Glutamatergic neuron (in vitro differentiated cells): Measurements from ENCODE around the gene CDH20. TPM values are rescaled to one million over a fixed set of nuclear protein-coding genes. Genes with fewer than 3 reads are reported as not detected.

ENCODE experiments used
- DNase-seq: peaks from one replicate; pipeline ENCODE4 v3.0.0; 2022
- H3K27ac Mint-ChIP-seq: one replicate; pipeline ENCODE4 v1.8.0; 2020; ENCODE audit warnings: mild to moderate bottlenecking, mixed read lengths, inconsistent platforms; ENCODE audit not compliant: unreplicated experiment
- H3K27me3 Mint-ChIP-seq: one replicate; pipeline ENCODE4 v1.8.0; 2020; ENCODE audit warnings: mild to moderate bottlenecking, moderate library complexity, mixed read lengths, inconsistent platforms; ENCODE audit not compliant: unreplicated experiment
- H3K36me3 Mint-ChIP-seq: one replicate; pipeline ENCODE4 v1.8.0; 2020; ENCODE audit warnings: mild to moderate bottlenecking, mixed read lengths, inconsistent platforms; ENCODE audit not compliant: unreplicated experiment
- H3K4me1 Mint-ChIP-seq: one replicate; pipeline ENCODE4 v1.8.0; 2020; ENCODE audit warnings: mild to moderate bottlenecking, low read depth, mixed read lengths, inconsistent platforms; ENCODE audit not compliant: unreplicated experiment
- H3K4me3 Mint-ChIP-seq: one replicate; pipeline ENCODE4 v1.8.0; 2020; ENCODE audit warnings: mild to moderate bottlenecking, mixed read lengths, inconsistent platforms; ENCODE audit not compliant: unreplicated experiment
- H3K9me3 Mint-ChIP-seq: one replicate; pipeline ENCODE4 v1.8.0; 2020; ENCODE audit warnings: mild to moderate bottlenecking, moderate library complexity, mixed read lengths, inconsistent platforms; ENCODE audit not compliant: unreplicated experiment
- CTCF ChIP-seq: fragments of 200-600 bp; sonication (generic); IDR thresholded peaks from one replicate; pipeline ENCODE4 v1.5.0; 2021; ENCODE audit not compliant: partially characterized antibody, unreplicated experiment
- total RNA-seq: library from RNA; stranded (reverse); fragmentation: NEBNext Ultra II Directional; extraction: Animal tissue kit (Norgen Biotek cat#: 25700); gene quantifications from one replicate; pipeline ENCODE4 v1.2.1, GENCODE V29; 2021; ENCODE audit not compliant: unreplicated experiment

CDH20 gene
- total RNA-seq, 1 donor from 2014 or later = 0.47 TPM

DNA sequence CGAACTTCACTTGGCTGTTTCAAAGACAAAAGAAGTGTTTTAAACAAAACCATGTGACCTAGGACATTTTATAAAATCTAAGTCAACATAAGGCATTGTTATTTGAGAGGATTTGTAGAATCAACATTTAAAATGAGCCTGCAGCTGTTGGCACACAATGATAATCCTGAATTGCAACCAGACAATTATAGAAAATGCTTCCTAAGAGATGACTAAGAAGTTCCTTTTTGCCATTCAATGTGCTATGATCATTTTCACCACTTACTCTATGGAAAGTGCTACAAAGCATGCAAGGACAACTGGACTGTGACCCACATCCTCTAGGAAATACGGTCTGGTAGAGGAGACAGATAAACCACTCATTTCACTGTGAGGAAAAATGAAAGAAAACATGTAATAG, 246.4 kb downstream of the CDH20 start:
- peaks cover 4% of the 10 kb centered on the region for H3K27me3 Mint-ChIP-seq
- TF ChIP-seq CTCF = no peak
- no peak overlapping the region for H3K27ac Mint-ChIP-seq
- no peaks in the 10 kb centered on the region for H3K9me3 Mint-ChIP-seq
- DNase-seq = no peak
- H3K4me1 Mint-ChIP-seq = no peaks in the 10 kb centered on the region
- no peak overlapping the region for H3K4me3 Mint-ChIP-seq
- no peaks in the 10 kb centered on the region for H3K36me3 Mint-ChIP-seq

GRCh38 chr18:61580046-61580445, 246.8 kb downstream of the CDH20 start:
- Mint-ChIP-seq H3K27me3 (peaks cover 4% of the 10 kb centered on the region), H3K36me3 (no peaks in the 10 kb centered on the region), H3K4me3 (no peak overlapping the region), H3K4me1 (no peaks in the 10 kb centered on the region), H3K9me3 (no peaks in the 10 kb centered on the region), H3K27ac (no peak overlapping the region)
- no peak for TF ChIP-seq CTCF
- DNase-seq = no peak

- H3K36me3 Mint-ChIP-seq = no peaks in the 10 kb centered on the region
- no peak overlapping the region for H3K27ac Mint-ChIP-seq
- H3K27me3 Mint-ChIP-seq = peaks cover 4% of the 10 kb centered on the region
- H3K9me3 Mint-ChIP-seq = no peaks in the 10 kb centered on the region
- H3K4me1 Mint-ChIP-seq = no peaks in the 10 kb centered on the region
- H3K4me3 Mint-ChIP-seq = peak overlapping the region; percentile 70
- DNase-seq = peak; percentile 87
- TF ChIP-seq CTCF = peak; percentile 99
Observed at GRCh38 chr18:61581578-61582201, 248.5 kb downstream of the CDH20 start.

DNA sequence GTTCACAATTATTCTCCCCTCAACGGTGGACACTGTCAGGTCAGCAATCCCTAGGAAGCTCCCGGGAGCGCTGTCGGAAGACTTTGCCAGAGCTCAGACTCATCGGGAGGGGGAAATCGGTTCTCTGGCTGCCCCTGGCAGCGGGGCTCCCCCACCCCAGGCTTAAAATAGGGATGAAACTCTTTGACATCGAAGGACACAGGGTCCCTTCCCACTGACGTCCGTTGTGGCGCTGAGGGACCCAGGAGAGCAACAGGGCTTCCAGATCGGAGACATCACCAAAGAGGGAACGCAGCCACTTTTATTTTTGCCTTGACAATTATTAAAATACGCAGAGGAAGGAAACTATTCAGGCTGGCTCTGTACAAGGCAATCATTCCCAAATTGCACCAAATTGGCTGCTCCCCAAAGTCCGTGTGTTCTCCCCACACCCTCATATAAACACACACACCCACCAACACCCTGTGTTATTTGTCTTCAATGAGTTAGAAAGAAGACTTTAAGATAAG, 249.0 kb downstream of the CDH20 start:
- DNase-seq = no peak
- Mint-ChIP-seq H3K27ac (no peak overlapping the region), H3K27me3 (peaks cover 4% of the 10 kb centered on the region), H3K4me3 (peak overlapping the region; percentile 70), H3K4me1 (no peaks in the 10 kb centered on the region), H3K36me3 (no peaks in the 10 kb centered on the region), H3K9me3 (no peaks in the 10 kb centered on the region)
- TF ChIP-seq CTCF = peak; percentile 68

DNA sequence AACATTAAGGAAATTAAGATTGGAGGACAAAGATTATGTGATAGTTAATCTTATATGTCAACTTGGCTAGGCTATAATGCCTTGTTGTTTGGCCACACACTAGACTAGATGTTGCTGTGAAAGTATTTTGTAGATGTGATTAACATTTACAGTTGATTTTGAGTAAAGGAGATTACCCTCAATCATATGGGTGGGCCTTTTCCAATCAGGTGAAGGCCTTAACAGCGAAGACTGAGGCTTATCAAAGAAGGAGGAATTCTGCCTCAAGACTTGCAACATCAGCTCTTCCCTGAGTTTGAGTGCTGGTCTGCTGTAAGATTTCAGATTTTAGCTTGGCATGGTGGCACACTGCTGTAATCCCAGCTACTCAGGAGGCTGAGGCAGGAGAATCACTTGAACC, 250.3 kb downstream of the CDH20 start:
- Mint-ChIP-seq H3K4me1 (no peaks in the 10 kb centered on the region), H3K27me3 (peaks cover 4% of the 10 kb centered on the region), H3K36me3 (no peaks in the 10 kb centered on the region), H3K4me3 (no peak overlapping the region), H3K9me3 (no peaks in the 10 kb centered on the region), H3K27ac (no peak overlapping the region)
- no peak for TF ChIP-seq CTCF
- no peak for DNase-seq
